Heart left ventricle (tissue), 13 donors: ENCODE data around the gene EGFL8.

Experiments used
- POLR2A ChIP-seq, 2 donors: fragments of 450-650 bp; IDR thresholded peaks; one replicate each; pipeline ENCODE4 v1.6.1; 2017; ENCODE audit warnings: antibody characterized with exemption in 2 of 2, mild to moderate bottlenecking in 2 of 2, moderate library complexity in 2 of 2
- TF ChIP-seq, protein P1 (sequence below), 12 donors: fragments of 200-600 bp; sonication (generic) in 4 of 12; IDR thresholded peaks; one replicate each; pipeline versions ENCODE4 v1.5.0 to v1.8.0; 2018 to 2022; ENCODE audit warnings: antibody characterized with exemption in 12 of 12, mild to moderate bottlenecking in 5 of 12
- donor health status: ischemic (EF 13 %, LVEDD 7.1; RV severe dilation, severe dysfunction).
- donor health status: DM: no; HTN: yes; CAD: no.
- donor health status: DM: no; HTN: no; CAD: no.
- donor health status: ischemic (EF 25% LVEDD 6.9; RV normal size, moderate dysfunction).
- donor health status: ischemic (EF 25% LVEDD 5.7; RV mildly dilated, moderate dysfunction).
- donor health status: ischemic (EF 35%, LVEDD 5.7; RV mildly dilated, moderate dysfunction).
- donor health status: nonischemic (EF 11% LVEDD 7.7; RV severe dilation, severe dysfunction).
- donor health status: DM: yes; HTN: yes; CAD: no.
- donor health status: PGD.
- donor health status: ischemic (EF 29% LVEDD 5.4; RV normal size, mild dysfunction).
- donor health status: nonischemic (EF 23%, LVEDD 6.1; RV moderate dilation, normal function).

- TF ChIP-seq, protein P1, sequence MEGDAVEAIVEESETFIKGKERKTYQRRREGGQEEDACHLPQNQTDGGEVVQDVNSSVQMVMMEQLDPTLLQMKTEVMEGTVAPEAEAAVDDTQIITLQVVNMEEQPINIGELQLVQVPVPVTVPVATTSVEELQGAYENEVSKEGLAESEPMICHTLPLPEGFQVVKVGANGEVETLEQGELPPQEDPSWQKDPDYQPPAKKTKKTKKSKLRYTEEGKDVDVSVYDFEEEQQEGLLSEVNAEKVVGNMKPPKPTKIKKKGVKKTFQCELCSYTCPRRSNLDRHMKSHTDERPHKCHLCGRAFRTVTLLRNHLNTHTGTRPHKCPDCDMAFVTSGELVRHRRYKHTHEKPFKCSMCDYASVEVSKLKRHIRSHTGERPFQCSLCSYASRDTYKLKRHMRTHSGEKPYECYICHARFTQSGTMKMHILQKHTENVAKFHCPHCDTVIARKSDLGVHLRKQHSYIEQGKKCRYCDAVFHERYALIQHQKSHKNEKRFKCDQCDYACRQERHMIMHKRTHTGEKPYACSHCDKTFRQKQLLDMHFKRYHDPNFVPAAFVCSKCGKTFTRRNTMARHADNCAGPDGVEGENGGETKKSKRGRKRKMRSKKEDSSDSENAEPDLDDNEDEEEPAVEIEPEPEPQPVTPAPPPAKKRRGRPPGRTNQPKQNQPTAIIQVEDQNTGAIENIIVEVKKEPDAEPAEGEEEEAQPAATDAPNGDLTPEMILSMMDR (IDR thresholded peaks at IDR 0.05): no peak
- TF ChIP-seq POLR2A (IDR thresholded peaks at IDR 0.05): no peak
Measured at GRCh38 chr6:32120573-32121059, 43.8 kb upstream of the EGFL8 start.
